Chondrocyte (in vitro differentiated cells): ENCODE data around the gene NDFIP1. TPM values are rescaled to one million over a fixed set of nuclear protein-coding genes. Genes with fewer than 3 reads are reported as not detected.
A peak's percentile ranks its signal among the peaks of the same experiment; 100 is the strongest.

Experiments used
- DNase-seq: peaks from one replicate; pipeline ENCODE4 v3.0.0; 2021; ENCODE audit warnings: mixed read lengths, low spot score
- H3K27ac Mint-ChIP-seq: one replicate; pipeline ENCODE4 v1.8.0; 2021; ENCODE audit warnings: mild to moderate bottlenecking, moderate library complexity, mixed read lengths; ENCODE audit not compliant: unreplicated experiment
- H3K27me3 Mint-ChIP-seq: 2 replicates; pipeline ENCODE4 v1.8.0; 2021; ENCODE audit warnings: low read depth, mixed read lengths
- H3K36me3 Mint-ChIP-seq: 2 replicates; pipeline ENCODE4 v1.8.0; 2021; ENCODE audit warnings: low read depth, mixed read lengths
- H3K4me1 Mint-ChIP-seq: 2 replicates; pipeline ENCODE4 v1.8.0; 2021; ENCODE audit warnings: low read depth, mild to moderate bottlenecking, mixed read lengths
- H3K4me3 Mint-ChIP-seq: one replicate; pipeline ENCODE4 v1.8.0; 2021; ENCODE audit warnings: mild to moderate bottlenecking, moderate library complexity, mixed read lengths; ENCODE audit not compliant: unreplicated experiment
- H3K9me3 Mint-ChIP-seq: 2 replicates; pipeline ENCODE4 v1.8.0; 2021; ENCODE audit warnings: low read depth, mixed read lengths
- total RNA-seq: library from RNA; stranded (reverse); gene quantifications from 3 replicates; pipeline ENCODE4 v1.2.1, GENCODE V29; 2021
- TF ChIP-seq, protein P1 (sequence below): fragments of 200-600 bp; sonication (generic); IDR thresholded peaks from 2 replicates; pipeline ENCODE4 v1.5.0; 2021; ENCODE audit warnings: antibody characterized with exemption, mild to moderate bottlenecking, moderate library complexity

NDFIP1 gene
- total RNA-seq, 1 donor from 2014 or later = 64.2 TPM

DNA sequence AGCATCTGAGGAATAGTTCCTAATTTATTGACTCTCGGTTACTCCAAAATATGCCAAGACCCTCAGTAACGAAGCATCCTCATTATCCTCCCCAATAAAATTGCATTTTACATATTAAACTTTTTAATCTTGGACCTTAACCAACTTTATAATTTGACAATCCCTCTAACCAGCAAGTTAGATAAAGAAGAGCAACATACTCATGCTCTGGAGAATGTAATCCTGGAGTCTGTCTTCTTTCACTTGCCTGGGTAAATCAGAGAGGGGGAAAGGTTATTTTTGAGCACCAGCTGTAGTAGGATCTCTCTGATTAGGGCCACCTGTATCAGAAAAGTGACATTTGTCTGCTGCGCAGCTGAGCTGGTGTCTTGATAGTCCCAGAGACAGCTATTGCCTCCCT, 59.8 kb downstream of the NDFIP1 start:
- Mint-ChIP-seq H3K4me3 (no peak overlapping the region), H3K36me3 (no peaks in the 10 kb centered on the region), H3K27me3 (no peaks in the 10 kb centered on the region), H3K4me1 (no peaks in the 10 kb centered on the region), H3K9me3 (no peaks in the 10 kb centered on the region), H3K27ac (no peak overlapping the region)
- TF ChIP-seq, protein P1, sequence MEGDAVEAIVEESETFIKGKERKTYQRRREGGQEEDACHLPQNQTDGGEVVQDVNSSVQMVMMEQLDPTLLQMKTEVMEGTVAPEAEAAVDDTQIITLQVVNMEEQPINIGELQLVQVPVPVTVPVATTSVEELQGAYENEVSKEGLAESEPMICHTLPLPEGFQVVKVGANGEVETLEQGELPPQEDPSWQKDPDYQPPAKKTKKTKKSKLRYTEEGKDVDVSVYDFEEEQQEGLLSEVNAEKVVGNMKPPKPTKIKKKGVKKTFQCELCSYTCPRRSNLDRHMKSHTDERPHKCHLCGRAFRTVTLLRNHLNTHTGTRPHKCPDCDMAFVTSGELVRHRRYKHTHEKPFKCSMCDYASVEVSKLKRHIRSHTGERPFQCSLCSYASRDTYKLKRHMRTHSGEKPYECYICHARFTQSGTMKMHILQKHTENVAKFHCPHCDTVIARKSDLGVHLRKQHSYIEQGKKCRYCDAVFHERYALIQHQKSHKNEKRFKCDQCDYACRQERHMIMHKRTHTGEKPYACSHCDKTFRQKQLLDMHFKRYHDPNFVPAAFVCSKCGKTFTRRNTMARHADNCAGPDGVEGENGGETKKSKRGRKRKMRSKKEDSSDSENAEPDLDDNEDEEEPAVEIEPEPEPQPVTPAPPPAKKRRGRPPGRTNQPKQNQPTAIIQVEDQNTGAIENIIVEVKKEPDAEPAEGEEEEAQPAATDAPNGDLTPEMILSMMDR = no peak
- DNase-seq = no peak

DNA sequence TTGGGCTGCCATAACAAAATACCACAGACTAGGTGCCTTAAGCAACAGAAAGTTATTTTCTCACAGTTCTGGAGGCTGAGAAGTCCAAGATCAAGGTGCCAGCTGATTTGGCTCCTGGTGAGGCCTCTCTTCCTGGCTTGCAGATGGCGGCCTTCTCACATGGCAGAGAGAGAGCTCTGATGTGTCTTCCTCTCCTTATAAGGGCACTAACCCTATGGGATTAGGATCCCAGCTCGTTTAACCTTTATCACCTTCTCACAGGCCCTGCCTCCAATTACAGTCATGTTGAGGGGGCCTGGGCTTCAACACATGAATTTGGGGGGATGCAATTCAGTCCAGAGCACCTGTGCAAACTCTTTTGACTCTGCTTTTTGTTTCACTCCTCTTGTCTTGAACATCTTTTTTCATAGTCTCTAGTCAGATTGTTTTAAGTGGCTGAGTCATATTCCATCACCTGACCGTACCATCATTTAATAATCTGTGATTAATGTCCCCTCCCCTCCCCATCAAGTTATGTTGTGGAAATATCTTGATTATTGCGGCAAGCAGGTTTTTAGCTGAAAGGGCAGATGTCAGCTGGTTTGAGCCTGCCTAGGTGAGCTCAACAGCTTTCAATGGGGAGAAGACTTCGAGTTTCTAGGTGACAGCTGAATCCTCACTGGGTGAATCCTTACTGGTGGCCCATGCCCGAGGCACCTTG, 61.8 kb downstream of the NDFIP1 start:
- no peaks in the 10 kb centered on the region for H3K27me3 Mint-ChIP-seq
- H3K4me3 Mint-ChIP-seq = no peak overlapping the region
- no peaks in the 10 kb centered on the region for H3K4me1 Mint-ChIP-seq
- TF ChIP-seq, protein P1 = no peak
- no peaks in the 10 kb centered on the region for H3K9me3 Mint-ChIP-seq
- no peak for DNase-seq
- no peak overlapping the region for H3K27ac Mint-ChIP-seq
- H3K36me3 Mint-ChIP-seq = peaks cover 1% of the 10 kb centered on the region

DNA sequence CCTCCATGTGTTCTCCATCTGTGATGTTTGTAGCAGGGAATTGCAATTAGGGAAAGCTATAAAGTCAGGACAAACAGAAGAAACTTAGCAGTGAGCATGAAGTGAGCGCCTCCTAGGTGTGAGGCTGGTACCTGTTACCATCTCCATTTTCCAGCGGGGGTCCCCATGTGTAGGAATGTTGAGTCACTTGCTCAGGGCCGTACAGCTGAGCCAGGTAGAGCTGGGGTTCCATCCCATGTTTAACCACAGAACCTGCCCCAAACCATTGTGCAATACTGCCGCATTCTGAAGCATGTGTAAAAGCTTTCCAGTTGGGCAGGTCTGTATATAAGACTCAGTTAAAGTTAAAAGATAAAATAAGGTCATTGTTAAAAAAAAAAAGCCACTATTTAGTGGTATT, 62.7 kb downstream of the NDFIP1 start:
- H3K27me3 Mint-ChIP-seq = peaks cover 1% of the 10 kb centered on the region
- peaks cover 1% of the 10 kb centered on the region for H3K36me3 Mint-ChIP-seq
- no peak overlapping the region for H3K27ac Mint-ChIP-seq
- TF ChIP-seq, protein P1 = peak; percentile 17
- no peak overlapping the region for H3K4me3 Mint-ChIP-seq
- H3K4me1 Mint-ChIP-seq = no peaks in the 10 kb centered on the region
- H3K9me3 Mint-ChIP-seq = no peaks in the 10 kb centered on the region
- no peak for DNase-seq

DNA sequence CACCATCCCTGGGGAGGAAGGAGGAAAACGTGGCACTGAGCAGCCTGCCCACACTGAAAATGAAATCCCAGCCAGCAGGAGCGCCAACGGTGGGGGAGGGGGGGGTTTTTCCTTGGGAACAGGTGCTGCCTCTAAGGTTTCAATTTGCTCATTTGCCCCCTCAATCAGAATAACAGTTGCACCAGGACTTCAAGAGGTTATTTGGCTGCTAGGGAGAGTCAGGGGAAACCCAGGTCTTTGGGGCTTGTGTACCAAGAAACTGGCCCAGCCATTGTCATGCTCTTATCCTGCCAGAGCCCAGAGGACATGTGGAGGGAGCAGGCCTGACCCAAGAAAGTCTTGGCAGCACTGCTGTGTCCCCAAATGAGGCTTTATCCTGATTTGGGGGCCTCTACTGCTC, 66.5 kb downstream of the NDFIP1 start:
- Mint-ChIP-seq H3K4me1 (no peaks in the 10 kb centered on the region), H3K27me3 (peaks cover 6% of the 10 kb centered on the region), H3K36me3 (peaks cover 1% of the 10 kb centered on the region), H3K9me3 (no peaks in the 10 kb centered on the region), H3K4me3 (no peak overlapping the region), H3K27ac (no peak overlapping the region)
- DNase-seq = no peak
- TF ChIP-seq, protein P1 = no peak

DNA sequence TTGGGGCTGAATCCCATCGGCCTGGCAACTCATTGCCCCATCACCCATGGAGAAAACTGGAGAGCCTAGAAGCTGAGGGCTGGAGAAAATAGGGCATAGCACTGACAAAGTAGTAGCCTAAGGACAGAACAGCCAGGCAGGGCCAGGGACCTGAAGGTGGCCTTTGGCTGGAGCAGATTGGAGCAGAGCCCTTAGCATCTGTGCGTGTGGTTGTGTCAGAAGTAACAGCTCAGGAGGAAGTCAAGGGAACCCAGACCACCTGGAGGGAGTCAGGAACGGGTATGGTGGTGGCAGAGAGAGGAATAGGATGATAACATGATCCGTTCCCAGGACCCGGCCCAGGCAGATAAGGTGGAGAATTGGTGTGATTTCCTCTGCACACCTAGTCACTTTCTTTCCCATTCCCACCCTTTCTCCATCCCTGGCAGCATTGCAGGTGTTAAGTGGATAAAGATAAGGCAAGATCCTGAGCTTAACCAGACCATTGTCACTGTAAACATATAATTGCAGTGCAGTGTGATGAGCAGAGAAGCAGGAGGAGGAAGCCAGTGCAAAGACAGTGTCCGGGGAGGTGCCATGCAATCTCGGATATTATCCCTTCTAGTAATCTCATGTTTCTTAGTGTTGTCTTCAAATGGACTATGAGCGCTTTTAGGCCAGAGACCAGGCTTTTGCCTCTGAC, 67.0 kb downstream of the NDFIP1 start:
- H3K4me1 Mint-ChIP-seq = no peaks in the 10 kb centered on the region
- H3K9me3 Mint-ChIP-seq = no peaks in the 10 kb centered on the region
- DNase-seq = no peak
- no peak overlapping the region for H3K4me3 Mint-ChIP-seq
- H3K27me3 Mint-ChIP-seq = peaks cover 6% of the 10 kb centered on the region
- H3K27ac Mint-ChIP-seq = no peak overlapping the region
- H3K36me3 Mint-ChIP-seq = peaks cover 1% of the 10 kb centered on the region
- TF ChIP-seq, protein P1 = no peak
